Measurements from ENCODE around the gene NAPB.
"Not testable (repeated sequence)": the region's sequence is repeated elsewhere in the genome, so short reads cannot be mapped to it uniquely, and the experiment has no call there.

Gene NAPB

GRCh38 chr20:23420943-23421931, at the start of gene NAPB:
Gene NAPB, minus strand, starts transcription at chr20:23421488. Its CDS starts 86 bp downstream, at chr20:23421402.
- peak; percentile 95 for DNase-seq

DNA sequence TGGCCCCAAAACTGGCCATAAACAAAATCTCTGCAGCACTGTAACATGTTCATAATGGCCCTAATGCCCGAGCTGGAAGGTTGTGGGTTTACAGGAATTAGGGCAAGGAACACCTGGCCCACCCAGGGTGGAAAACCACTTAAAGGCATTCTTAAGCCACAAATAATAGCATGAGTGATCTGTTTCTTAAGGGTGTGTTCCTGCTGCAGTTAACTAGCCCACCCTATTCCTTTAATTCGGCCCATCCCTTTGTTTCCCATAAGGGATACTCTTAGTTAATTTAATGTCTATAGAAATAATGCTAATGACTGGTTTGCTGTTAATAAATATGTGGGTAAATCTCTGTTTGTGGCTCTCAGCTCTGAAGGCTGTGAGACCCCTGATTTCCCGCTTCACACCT, 45.7 kb upstream of the NAPB start:
- not testable (repeated sequence) for DNase-seq

- DNase-seq: no peak
Measured at GRCh38 chr20:23461180-23461579, 39.9 kb upstream of the NAPB start.

DNA sequence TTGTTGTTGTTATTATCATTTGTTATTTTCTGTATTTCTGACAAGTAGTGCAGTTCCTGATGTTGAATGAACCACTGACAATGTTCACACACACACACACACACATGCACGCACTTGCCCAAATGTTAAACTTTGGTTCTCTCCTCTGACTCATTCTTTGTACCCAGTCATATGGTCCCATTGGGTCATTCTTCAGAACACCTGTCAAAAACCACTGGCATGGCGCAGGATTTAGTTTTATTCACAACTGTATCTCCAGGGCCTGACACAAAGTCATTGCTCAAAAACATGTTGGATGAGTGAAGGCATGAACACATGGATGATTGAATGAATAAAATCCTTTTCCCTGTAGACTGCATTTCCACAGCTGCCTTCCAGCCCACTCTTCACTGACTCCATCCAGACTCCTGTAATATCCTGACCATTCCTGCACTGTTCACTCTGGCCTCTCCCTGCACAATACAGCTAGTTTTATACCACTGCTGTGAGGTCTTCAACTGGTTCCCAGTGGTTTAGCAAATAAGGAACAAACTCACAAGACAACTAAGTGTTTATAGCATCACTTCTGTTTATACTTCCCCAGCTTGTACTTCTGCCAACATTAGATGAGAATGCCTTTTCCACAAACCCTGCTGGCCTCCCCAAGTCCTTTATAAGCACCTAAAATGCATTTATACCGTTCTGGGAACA, 38.3 kb upstream of the NAPB start:
- DNase-seq: no peak

- DNase-seq: no peak
Measured at GRCh38 chr20:23456873-23457272, 35.6 kb upstream of the NAPB start.

DNA sequence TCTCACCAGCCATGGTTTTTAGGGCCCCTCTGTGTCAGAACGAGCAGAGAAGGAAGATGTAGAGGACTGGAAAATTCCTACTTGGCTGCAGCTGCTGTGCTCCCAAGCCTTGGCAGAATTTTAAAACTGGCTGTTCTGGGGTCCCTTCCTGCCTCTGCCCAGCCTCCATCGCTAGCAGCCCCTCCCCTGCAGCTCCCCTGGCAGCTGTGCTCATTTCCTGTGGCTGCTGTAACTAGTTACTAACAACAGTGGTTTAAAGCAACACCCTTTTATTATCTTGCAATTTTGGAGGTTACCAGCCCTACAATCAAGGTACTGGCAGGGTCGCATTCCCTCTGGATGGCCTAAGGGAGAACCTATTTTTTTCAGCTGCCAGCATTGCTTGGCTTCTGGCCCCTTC, 35.1 kb upstream of the NAPB start:
- no peak for DNase-seq

DNA sequence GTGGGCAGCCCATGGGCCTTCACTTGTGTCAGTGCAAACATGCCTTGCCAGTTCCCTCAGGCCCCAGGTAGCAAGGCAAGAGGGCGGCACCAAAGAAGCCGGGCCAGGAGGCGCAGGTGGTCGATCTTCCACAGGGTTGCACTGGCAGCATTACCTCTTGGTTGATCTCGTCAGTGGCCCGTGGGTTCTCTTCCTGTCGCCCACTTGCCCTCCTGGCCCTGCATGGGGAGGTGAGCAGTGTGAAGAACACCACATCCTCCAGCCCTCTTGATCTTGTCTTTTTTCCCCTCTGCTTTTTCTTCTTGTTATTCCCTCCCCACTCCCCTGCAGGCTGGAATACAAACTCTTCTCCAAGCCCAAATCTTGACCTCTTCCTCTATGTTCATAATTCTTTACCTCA, 34.4 kb upstream of the NAPB start:
- DNase-seq: no peak

DNA sequence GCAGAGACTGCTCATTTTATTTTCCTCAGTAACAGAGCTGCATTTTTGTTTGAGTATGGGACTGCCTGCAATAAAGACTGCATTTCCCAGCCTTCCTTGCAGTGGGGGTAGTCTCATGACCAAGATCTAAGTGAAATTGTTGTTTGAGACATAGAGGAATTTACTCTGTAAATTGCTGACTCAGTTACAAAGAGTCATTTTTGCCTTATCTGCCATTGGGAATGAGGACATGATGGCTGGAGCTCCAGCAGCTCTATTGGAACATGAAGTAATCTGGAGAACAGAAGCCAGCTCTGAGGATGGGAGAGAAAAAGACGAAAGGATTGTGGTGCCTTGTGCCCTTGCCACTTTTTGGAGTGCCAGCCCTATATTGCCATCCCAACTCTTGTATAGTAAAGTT, 33.5 kb upstream of the NAPB start:
- no peak for DNase-seq

DNA sequence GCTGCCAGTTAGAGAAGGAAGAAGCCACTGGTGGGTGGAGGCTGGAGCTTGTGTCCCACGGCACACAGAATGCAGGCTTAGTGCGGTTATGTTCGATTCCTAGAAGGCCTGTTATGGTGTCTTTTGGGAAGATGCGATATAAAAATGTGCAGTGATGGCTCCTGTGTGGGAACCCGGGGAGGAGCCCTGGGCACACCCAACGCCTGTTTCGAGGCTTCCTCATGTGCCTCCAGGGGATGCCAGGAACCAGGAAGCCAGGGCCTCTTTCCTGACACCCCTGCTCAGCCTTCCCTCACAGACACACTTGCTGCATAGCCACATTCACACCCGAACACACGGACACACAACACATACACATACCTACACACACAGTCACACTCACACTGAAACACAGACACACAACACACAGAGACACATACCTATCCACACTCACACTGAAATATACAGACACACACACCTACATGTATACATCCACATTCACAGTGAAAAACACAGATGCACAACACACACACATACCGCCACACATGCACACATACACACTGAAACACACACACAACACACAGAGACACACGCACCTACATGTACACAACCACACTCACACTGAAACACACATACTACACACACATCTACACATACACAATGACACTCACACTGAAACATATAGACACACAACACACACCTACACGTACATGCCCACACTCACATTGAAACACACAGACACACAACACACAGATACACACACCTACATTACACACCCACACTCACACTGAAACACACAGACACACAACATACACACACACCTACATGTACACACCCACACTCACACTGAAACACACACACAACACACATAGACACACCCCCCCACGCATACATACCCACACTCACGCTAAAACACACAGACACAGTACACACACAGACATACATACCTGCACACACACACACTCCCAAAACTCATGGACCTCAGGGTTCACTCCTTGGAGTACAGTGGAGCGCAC, 32.6 kb upstream of the NAPB start:
- DNase-seq: no peak

DNA sequence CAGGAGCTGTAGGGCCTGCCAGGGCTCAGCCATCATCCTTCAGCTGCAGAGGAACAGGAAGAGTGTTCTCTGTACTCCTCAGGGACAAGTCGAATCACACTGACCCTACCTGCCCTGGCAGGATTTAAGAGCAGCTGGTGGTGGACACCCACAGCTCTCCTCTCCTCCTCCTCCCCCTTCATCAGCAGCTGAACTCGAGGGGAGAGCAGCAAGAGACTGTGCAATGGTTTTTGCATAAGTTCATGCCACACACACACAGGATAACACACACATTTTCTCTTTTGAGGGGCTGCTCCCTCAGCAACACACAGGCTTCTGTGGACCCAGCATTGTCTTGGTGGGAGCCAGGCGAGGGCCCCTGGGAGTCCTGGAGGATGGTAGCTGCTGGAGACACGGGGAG, 31.5 kb upstream of the NAPB start, which contains the start of gene CST11:
Gene CST11 (minus strand): TSS at position 101 of the 400 bp plus-strand sequence. CDS start 65 bp downstream, at position 36.
- no peak for DNase-seq

GRCh38 chr20:23451956-23452487, 30.7 kb upstream of the NAPB start:
- DNase-seq: no peak

DNA sequence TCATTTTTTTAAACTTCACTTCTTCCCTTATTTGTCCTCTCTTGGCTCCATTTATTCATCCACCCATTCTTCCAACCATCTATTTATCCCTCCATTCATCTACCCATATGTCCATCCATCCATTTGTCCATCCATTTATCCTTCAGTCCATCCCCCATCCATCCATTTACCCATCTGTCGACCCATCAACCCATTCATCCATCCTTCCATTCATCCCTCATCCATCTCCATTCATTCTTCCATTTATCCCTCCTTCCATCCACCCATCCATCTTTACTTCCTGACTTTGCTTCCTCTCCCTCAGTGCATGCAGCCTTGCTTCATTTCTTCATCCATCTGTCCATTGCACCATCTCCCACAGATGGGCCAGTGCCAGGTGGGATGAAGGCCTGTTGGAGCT, 29.6 kb upstream of the NAPB start:
- DNase-seq: no peak

- no peak for DNase-seq
Measured at GRCh38 chr20:23449421-23449820, 28.1 kb upstream of the NAPB start.

DNA sequence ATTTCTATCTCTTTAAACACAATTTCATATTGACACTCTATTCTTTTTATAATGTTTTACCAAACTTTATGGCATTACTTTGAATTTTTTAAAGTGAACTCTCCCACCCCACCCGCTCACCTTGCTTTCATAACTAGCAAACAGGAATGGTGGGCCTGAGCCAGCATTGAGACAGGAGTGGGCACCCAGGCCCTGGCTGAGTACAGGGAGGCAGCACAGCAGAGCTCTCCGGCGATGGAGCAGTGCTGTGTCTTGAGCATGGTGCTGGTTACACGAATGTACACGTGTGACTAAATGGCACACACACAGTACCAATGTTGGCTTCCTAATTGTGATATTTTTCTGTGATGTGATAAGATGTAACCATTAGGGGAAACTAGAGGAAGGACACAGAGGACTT, 26.9 kb upstream of the NAPB start:
- no peak for DNase-seq

- peak; percentile 52 for DNase-seq
Measured at GRCh38 chr20:23446505-23446904, 25.2 kb upstream of the NAPB start.

GRCh38 chr20:23445596-23446217, 24.4 kb upstream of the NAPB start:
- DNase-seq: no peak

DNA sequence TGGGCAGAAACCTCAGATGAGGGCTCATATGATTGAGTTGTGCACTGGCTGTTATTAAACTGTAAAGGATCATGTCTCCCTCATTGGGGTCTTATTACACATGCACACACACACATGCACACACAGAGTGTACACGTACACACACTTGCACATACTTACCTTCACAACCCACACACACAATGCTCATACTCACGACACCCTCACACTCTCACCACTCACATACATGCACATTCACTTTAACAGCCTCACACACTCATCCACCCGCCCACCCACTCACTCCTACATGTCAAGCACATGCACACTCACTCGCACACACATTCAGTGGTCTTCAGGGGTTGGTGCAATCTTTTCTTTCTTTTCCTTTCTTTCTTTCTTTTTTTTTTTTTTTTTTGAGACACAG, 23.6 kb upstream of the NAPB start:
- DNase-seq: no peak

GRCh38 chr20:23442436-23442835, 21.1 kb upstream of the NAPB start:
- no peak for DNase-seq

GRCh38 chr20:23441850-23442313, 20.6 kb upstream of the NAPB start:
- peak; percentile 70 for DNase-seq

DNA sequence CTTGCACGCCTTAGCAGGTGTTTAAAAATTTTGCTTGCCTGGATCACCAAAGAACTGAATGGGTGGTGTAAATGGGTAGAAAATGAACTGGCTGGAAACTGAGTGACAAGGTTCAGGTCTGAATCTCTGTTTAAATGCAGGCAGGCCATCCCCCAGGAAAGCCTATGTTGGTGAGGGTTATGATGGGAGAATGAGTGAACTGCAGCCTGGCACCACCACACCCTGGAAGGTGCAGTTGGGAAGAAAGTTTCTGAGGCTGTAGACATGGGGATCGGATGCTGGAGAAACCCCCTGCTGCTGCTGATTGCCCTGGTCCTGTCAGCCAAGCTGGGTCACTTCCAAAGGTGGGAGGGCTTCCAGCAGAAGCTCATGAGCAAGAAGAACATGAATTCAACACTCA, 18.7 kb upstream of the NAPB start:
- DNase-seq: no peak

DNA sequence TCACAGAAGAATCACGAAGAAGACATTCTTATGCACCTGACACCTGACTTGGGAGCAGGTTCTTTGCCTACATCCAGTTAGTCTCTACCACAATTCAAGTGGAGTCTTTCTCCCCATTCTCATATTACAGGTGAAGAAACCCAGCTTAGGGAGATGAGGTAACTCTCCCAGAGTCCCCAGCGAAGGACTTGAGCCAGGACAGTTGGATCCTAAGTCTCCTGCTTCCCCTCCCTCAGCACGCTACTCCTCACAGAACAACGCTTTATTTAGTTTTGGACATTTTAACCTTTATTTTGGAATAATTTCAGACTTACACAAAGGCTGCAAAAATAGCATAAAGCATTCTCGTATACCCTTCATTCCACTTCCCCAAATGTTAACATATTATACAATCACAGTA, 17.4 kb upstream of the NAPB start:
- DNase-seq: no peak
